ENCODE measurements around the gene HDGFL1.

Gene HDGFL1

GRCh38 chr6:22593895-22594294, 24.5 kb downstream of the HDGFL1 start:
- no peak for DNase-seq

GRCh38 chr6:22596011-22596410, 26.6 kb downstream of the HDGFL1 start:
- DNase-seq: no peak

GRCh38 chr6:22598339-22598738, 29.0 kb downstream of the HDGFL1 start:
- DNase-seq: no peak

- DNase-seq: no peak
Observed at GRCh38 chr6:22600059-22600458, 30.7 kb downstream of the HDGFL1 start.

- no peak for DNase-seq
Observed at GRCh38 chr6:22601984-22602383, 32.6 kb downstream of the HDGFL1 start.

GRCh38 chr6:22605736-22606135, 36.4 kb downstream of the HDGFL1 start:
- no peak for DNase-seq

- no peak for DNase-seq
Observed at GRCh38 chr6:22610127-22610526, 40.8 kb downstream of the HDGFL1 start.

GRCh38 chr6:22612236-22612635, 42.9 kb downstream of the HDGFL1 start:
- no peak for DNase-seq

- DNase-seq: no peak
Observed at GRCh38 chr6:22613051-22613450, 43.7 kb downstream of the HDGFL1 start.

GRCh38 chr6:22613695-22614094, 44.3 kb downstream of the HDGFL1 start:
- DNase-seq: no peak

- DNase-seq: no peak
Observed at GRCh38 chr6:22614547-22614946, 45.2 kb downstream of the HDGFL1 start.

- DNase-seq: no peak
Observed at GRCh38 chr6:22621028-22621427, 51.7 kb downstream of the HDGFL1 start.

Data from NCI-H1092 treated with DMSO at 0.1 percent for 48 hours (cell line).